Endometrium (tissue), 2 donors: ENCODE data around the gene CBX3.
"Not testable (repeated sequence)": the region's sequence is repeated elsewhere in the genome, so short reads cannot be mapped to it uniquely, and the experiment has no call there.

Experiments used
- FAIRE-seq: peaks from 2 replicates; lab custom pipeline; 2012; peaks lifted over from hg19 to GRCh38; lab: Jason Lieb, UNC
- donor health status: control.
- donor health status: control.

The CBX3 gene

DNA sequence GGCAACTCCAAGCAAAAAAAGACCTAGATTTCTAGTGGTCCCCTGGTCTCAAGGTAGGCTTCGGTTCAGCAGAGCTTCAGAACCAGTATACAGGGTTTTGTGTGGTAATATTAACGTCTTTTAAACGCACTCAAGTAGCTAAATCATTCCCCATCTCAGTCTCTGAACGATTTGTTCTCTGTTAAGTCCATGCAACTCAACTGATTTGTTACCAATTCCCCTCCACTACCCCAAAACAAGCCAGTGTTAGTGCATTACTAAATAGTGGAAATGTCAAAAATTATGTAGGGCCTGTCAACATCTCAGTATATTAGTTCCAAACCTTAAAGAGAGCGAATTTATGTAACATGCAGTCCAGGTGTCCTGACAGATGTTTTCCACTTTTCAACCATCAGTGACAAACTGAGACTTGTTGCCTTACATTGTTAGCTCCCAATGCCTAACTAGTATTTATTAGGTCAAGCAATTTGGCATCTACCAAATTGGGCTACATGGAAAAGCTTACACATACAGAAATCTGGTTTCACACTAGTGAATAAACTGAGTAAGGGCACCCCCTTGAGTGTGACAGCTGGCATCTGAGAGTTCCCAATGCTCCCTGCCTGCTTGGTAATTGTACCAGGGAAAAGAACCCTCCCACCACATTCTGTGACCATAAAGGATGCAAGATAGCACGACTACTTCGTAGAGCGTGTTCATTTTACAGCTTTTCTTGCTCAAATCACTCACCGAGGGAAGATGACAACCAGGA, 13.2 kb upstream of the CBX3 start:
- FAIRE-seq: no peak

DNA sequence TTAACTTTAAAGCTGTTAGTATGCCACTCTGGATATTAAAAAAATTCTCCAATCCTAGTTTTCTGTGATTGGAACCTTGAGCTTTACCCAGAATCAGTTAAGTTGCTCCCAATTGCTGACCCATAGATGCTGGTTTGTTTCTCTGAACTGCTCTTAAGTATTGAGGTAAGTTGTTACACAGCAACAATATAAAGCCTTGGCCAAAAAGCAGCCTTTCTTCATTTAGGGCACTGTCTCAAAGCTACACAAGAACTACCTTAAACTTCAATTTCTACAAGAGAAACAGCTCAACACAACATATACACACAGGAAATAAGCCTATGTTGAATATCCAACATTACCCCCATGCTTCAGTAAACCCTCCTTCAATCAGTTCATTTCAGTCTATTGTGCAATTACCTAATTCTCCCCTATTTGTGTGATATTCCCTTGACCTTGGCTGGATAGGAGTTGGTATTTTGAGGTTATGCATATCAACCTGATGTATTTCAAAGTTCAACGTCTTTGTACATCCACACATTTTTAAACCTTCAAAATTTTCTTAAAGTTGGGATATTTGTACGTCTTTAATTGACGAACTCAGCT, 12.5 kb upstream of the CBX3 start:
- FAIRE-seq: no peak

GRCh38 chr7:26189697-26190096, 11.8 kb upstream of the CBX3 start:
- no peak for FAIRE-seq

DNA sequence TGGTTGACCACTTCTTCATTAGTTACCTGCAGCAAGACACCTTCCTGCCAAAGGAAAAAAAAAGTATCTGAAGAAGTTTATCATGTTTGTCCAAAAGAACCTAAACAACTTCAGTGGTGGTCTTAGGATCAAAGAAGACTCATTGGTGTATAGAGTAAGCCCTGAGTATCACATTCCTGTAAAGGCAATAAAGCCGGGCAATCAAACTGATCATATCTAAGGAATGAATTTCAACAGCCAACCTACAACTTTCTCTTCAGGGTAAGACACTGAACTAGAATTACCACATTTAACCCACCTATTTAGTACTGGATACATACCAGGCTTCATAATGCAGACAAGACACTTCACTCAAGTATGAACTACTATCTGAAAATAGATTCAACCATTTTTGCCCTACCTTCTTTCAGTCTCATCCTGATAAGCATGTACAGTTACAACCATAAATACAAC, 11.1 kb upstream of the CBX3 start:
- FAIRE-seq: no peak

- FAIRE-seq: no peak
Observed at GRCh38 chr7:26191233-26191973, 10.1 kb upstream of the CBX3 start.

GRCh38 chr7:26191974-26192479, 9.5 kb upstream of the CBX3 start:
- FAIRE-seq: no peak

DNA sequence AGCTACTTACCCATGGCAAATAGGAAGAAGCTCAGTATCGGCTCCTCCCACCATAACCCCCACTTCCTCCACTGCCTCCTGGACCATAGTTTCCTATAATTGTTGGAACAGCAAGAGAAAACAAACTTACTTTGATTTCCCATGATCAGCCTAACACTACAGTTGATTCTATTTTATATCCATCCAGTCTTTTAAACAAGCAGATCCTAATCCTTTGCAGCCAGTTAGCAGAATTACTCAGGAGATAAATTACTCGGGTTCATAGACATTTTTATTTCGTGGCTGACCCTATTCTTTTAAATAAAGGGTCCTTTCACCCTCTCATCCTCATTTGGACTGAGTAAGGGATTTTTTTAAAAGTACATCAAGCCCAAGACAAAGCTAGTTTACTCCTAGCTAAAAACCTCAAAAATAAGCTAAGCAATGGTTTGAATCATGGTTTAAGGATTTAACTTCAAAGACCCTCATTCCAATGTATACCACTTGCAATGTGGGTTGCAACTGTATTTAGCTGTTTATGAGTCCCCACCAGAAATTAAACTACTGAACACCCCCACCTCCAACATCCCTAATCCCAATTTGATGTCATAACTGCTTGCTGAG, 9.0 kb upstream of the CBX3 start:
- FAIRE-seq: no peak

DNA sequence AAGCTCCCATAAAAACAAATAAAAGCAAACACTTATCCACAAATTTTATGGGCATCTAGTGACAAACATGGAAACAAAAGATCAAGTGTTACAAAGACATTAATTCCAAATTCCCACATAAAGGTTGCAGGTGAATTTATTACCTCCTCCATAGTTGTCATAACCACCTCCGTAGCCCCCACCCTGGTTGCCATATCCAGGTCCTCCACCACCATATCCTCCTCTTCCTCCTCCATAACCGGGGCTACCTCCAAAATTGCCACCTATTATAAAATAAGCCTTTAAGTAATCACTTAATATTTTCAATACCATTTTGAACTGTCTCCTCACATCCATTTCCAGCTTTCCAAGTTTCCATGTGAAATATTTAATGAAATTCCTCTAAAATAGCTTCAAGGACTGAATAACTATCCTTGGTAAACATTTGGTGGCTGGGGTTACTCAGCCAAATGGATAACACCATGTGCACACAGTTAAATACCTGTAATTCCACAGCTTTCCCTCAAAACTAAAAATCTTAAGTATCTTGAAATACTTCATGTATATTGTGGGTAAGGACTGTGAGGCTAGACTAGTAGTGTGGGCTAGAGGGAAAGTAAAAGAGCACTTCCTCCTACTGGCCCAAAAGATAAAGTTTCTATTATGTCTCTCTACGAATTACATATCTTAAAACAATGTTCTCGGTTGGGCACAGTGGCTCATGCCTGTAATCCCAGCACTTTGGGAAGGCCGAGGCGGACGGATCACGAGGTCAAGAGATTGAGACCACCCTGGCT, 7.9 kb upstream of the CBX3 start:
- FAIRE-seq: no peak

- not testable (repeated sequence) for FAIRE-seq
Observed at GRCh38 chr7:26194764-26195163, 6.8 kb upstream of the CBX3 start.

GRCh38 chr7:26195182-26195581, 6.4 kb upstream of the CBX3 start:
- FAIRE-seq: no peak

- no peak for FAIRE-seq
Observed at GRCh38 chr7:26195867-26196657, 5.5 kb upstream of the CBX3 start.

DNA sequence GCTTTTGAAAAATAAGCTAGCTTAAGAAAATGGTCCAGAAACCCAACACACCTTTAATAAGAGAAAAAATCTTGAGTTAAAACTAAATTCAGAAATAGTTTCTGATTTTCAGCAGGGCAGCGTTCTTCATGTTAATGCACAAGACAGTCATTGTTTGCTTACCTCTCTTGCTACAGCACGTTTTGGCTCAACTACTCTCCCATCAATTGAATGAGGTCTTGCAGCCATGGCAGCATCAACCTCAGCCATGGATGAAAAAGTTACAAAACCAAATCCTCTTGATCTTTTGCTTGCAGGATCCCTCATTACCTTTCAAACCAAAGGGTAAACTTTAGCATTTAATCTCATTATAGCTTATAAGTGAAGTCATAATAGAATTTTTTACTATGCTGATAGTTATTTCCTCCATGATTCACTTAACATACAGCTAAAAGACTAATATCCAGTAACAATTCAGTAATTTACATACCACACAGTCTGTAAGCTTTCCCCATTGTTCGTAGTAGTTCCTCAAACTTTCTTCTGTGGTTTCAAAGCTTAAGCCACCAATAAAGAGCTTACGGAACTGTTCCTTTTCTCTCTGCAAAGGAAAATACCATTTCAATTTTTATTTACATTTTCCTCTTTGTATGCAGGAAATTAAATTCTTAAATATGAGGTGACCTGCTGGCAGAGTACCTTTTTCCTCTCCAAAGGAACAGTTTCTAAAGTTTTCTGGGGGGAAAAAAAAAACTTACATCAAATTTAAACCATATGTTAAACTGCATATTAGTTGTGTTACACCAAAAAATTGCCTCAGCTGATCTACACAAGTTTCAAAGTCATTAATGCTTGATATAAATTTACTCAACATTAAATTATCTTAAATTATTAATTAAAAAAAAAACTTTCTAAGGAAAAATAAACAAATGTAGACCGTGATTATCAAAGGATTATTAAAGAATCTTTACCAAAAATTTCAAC, 4.1 kb upstream of the CBX3 start:
- no peak for FAIRE-seq

DNA sequence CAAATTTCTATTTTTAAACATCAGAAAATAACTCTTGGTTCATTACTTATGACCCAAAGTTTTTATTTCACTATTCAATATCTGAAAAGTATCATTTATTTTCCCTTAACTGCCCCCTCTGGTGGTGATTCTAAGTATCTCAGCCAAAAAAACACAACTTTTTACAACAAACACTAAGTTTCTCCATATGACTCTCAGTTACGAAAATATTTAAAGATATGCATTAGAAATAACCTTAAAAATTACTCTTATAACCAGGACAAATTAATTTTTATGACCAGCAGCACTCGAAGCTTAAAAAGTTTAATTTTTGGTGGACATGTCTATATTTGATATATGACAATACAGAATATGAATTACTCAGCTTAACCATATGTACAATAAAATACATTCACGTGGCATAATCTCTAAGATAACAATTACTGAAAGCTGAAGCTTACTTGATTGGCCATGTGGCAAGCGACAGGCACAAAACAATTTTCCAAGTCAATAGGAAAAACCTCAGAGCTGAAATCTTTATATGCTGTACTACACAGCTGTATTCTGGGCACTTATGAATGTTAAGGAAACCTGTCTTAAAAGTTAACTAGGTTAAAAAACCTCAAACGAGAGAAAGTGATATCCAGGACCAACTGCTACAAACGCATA, 3.3 kb upstream of the CBX3 start:
- FAIRE-seq: peak; percentile 89

DNA sequence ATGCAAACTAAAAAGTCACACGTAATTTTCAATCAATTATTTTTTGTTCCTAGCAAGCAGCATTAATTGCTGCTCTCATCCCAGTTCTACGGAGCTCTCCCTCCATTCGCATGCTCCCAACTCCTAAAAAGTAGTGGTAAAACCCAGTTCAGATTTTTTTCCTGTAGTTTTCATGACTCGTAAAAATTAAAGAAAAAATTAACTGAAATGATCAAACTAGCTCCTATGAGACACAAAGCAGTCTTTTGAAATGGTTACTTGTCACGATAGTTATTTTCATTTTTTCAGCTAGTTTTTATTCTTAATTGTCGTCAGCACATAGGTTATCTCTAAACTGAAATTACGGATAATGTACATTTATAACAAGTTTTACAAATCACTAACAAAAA, 2.8 kb upstream of the CBX3 start:
- FAIRE-seq: no peak

GRCh38 chr7:26199301-26200037, 2.1 kb upstream of the CBX3 start:
- no peak for FAIRE-seq

DNA sequence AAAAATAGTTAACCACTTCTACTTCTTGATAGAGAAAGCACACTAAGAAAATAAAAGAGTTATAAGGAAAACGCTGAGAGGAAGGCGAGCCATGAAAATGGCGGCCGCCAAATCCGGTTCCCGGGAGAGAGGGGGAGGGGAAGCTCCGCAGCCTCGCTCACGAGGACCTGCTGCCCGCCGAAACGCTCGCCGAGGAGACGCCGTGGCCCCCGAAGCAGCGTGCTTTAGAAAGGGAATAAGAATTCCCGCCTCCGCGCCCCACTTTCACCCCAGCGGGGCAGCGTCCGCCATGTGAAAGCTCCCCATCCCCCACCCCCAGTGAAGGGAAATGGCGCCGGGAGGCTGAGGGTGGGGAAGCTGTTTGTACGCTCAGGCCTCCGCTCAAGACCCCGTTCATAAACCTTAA, 1.5 kb upstream of the CBX3 start:
- no peak for FAIRE-seq

DNA sequence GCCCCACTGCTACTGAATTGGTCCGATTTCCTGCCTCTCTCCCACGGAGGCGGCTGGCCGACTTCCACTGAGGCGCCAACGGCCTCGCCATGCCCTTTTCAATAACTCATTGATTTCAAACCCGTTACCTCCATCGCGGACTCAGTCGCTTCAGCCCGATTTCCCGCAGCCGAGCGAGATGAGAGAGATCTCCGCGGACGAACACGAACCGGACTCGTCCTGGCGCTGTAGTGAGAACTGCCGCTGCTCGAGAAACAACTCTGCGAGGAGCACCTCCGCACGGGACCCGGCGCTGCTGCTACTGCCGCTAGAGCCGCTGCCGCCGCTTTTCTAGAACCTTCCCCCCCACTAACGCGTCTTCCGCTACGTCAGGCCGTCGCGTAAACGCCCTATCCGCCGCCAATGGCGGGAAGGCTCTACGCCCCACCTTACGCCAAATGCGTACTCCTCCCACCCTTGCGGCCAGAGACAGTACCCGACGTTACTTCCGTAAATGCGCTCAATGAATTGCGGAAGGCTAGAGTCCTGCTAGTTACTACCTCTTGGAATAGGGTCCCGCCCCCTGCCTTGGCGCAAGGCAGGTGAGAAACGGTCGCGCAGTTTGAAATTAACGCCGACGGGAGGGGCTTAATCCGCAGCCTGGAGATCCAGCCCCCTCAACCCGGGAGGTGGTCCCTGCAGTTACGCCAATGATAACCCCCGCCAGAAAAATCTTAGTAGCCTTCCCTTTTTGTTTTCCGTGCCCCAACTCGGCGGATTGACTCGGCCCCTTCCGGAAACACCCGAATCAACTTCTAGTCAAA, 900 bp upstream of the CBX3 start, which contains the start of gene HNRNPA2B1:
Gene HNRNPA2B1, minus strand, starts transcription at position 303 of the 803 bp plus-strand sequence. Its CDS starts 169 bp downstream, at position 134.
- peak; percentile 96 for FAIRE-seq
